Measurements from ENCODE around the gene PRRT3.
"Not testable (repeated sequence)": the region's sequence is repeated elsewhere in the genome, so short reads cannot be mapped to it uniquely, and the experiment has no call there.

The PRRT3 gene

GRCh38 chr3:9902372-9903237 is 49.6 kb downstream of the PRRT3 start, which contains the start of gene IL17RE:
TSS of gene IL17RE (plus strand) at chr3:9902848. CDS start at chr3:9902933, 85 bp downstream.
- no peak within 1 kb of the TSS for H3K4me3 ChIP-seq (ENCODE audit: low read length)
- no peak within 1 kb of the TSS for H3K27ac ChIP-seq (ENCODE audit: low read depth, low read length)
- H2BK5ac ChIP-seq (ENCODE audit: low read length), result no peak within 1 kb of the TSS
- H4K8ac ChIP-seq (ENCODE audit: low read depth, low read length), result no peak within 1 kb of the TSS
- H3K4me1 ChIP-seq (ENCODE audit: control insufficient read depth, low read depth, low read length), result peaks cover 7% of the 10 kb centered on the region
- H3K9ac ChIP-seq (ENCODE audit: low read length), result peak within 1 kb of the TSS; percentile 37
- H3K18ac ChIP-seq (ENCODE audit: low read length), result no peak within 1 kb of the TSS
- H2BK15ac ChIP-seq (replicated peaks; ENCODE audit: low read depth), result no peak within 1 kb of the TSS
- H3K36me3 ChIP-seq (ENCODE audit: control insufficient read depth, insufficient read depth, low read length), result no peaks in the 10 kb centered on the region
- H3K4ac ChIP-seq (ENCODE audit: low read depth, low read length), result no peak within 1 kb of the TSS
- H3K79me2 ChIP-seq (ENCODE audit: control insufficient read depth, insufficient read depth, low read length), result no peaks in the 10 kb centered on the region
- H3K27me3 ChIP-seq (ENCODE audit: insufficient read depth, low read length, poor library complexity), result no peaks in the 10 kb centered on the region
- H3K23ac ChIP-seq (ENCODE audit: low read length), result no peak within 1 kb of the TSS
- no peaks in the 10 kb centered on the region for H3K79me1 ChIP-seq (ENCODE audit: low read length)
- H3K4me2 ChIP-seq (ENCODE audit: low read length), result no peak within 1 kb of the TSS
- no CpG with 5 or more reads among the region's 13 CpGs for WGBS (ENCODE audit: extremely low coverage, insufficient coverage, low lambda C conversion rate)
- H2BK120ac ChIP-seq (ENCODE audit: low read depth, low read length), result no peak within 1 kb of the TSS
- H2AK5ac ChIP-seq (ENCODE audit: low read length), result no peak within 1 kb of the TSS
- no peak within 1 kb of the TSS for H4K5ac ChIP-seq (ENCODE audit: low read length)
- DNase-seq, result no peak
- peak within 1 kb of the TSS; percentile 51 for H3K56ac ChIP-seq (ENCODE audit: low read length)

GRCh38 chr3:9901967-9902366 is 50.2 kb downstream of the PRRT3 start:
- Histone ChIP-seq H3K23ac (ENCODE audit: low read length) (no peak overlapping the region), H3K4me1 (ENCODE audit: control insufficient read depth, low read depth, low read length) (peaks cover 7% of the 10 kb centered on the region), H3K79me1 (ENCODE audit: low read length) (no peaks in the 10 kb centered on the region), H3K9ac (ENCODE audit: low read length) (no peak overlapping the region), H3K4me3 (ENCODE audit: low read length) (no peak overlapping the region), H4K8ac (ENCODE audit: low read depth, low read length) (no peak overlapping the region), H3K36me3 (ENCODE audit: control insufficient read depth, insufficient read depth, low read length) (no peaks in the 10 kb centered on the region), H2BK15ac (replicated peaks; ENCODE audit: low read depth) (no peak overlapping the region), H3K4ac (ENCODE audit: low read depth, low read length) (no peak overlapping the region), H3K4me2 (ENCODE audit: low read length) (no peak overlapping the region), H2BK5ac (ENCODE audit: low read length) (no peak overlapping the region), H2AK5ac (ENCODE audit: low read length) (no peak overlapping the region), H3K56ac (ENCODE audit: low read length) (peak overlapping the region; percentile 51), H3K18ac (ENCODE audit: low read length) (no peak overlapping the region), H3K79me2 (ENCODE audit: control insufficient read depth, insufficient read depth, low read length) (no peaks in the 10 kb centered on the region), H3K27ac (ENCODE audit: low read depth, low read length) (no peak overlapping the region), H2BK120ac (ENCODE audit: low read depth, low read length) (no peak overlapping the region), H4K5ac (ENCODE audit: low read length) (no peak overlapping the region), H3K27me3 (ENCODE audit: insufficient read depth, low read length, poor library complexity) (no peaks in the 10 kb centered on the region)
- WGBS (ENCODE audit: extremely low coverage, insufficient coverage, low lambda C conversion rate), result no CpG with 5 or more reads among the region's 5 CpGs
- DNase-seq, result no peak

GRCh38 chr3:9900965-9901415 is 51.2 kb downstream of the PRRT3 start:
- not testable (repeated sequence) for H3K27me3 ChIP-seq (ENCODE audit: insufficient read depth, low read length, poor library complexity); H3K27ac ChIP-seq (ENCODE audit: low read depth, low read length); H3K18ac ChIP-seq (ENCODE audit: low read length); H3K4me3 ChIP-seq (ENCODE audit: low read length); H2BK15ac ChIP-seq (replicated peaks; ENCODE audit: low read depth); H4K5ac ChIP-seq (ENCODE audit: low read length); H3K56ac ChIP-seq (ENCODE audit: low read length); DNase-seq; H3K4ac ChIP-seq (ENCODE audit: low read depth, low read length); H2BK5ac ChIP-seq (ENCODE audit: low read length); H2BK120ac ChIP-seq (ENCODE audit: low read depth, low read length); H3K4me2 ChIP-seq (ENCODE audit: low read length); H2AK5ac ChIP-seq (ENCODE audit: low read length); H3K79me1 ChIP-seq (ENCODE audit: low read length); H3K23ac ChIP-seq (ENCODE audit: low read length); H3K9ac ChIP-seq (ENCODE audit: low read length); H4K8ac ChIP-seq (ENCODE audit: low read depth, low read length); H3K36me3 ChIP-seq (ENCODE audit: control insufficient read depth, insufficient read depth, low read length); H3K4me1 ChIP-seq (ENCODE audit: control insufficient read depth, low read depth, low read length); H3K79me2 ChIP-seq (ENCODE audit: control insufficient read depth, insufficient read depth, low read length)
- no CpG with 5 or more reads among the region's 6 CpGs for WGBS (ENCODE audit: extremely low coverage, insufficient coverage, low lambda C conversion rate)

GRCh38 chr3:9899289-9899791 is 52.9 kb downstream of the PRRT3 start:
- no peaks in the 10 kb centered on the region for H3K79me1 ChIP-seq (ENCODE audit: low read length)
- H3K4me1 ChIP-seq (ENCODE audit: control insufficient read depth, low read depth, low read length), result peaks cover 7% of the 10 kb centered on the region
- WGBS (ENCODE audit: extremely low coverage, insufficient coverage, low lambda C conversion rate), result 100% methylated on average over 1 of the region's 3 CpGs
- no peak overlapping the region for H2AK5ac ChIP-seq (ENCODE audit: low read length)
- no peak overlapping the region for H2BK120ac ChIP-seq (ENCODE audit: low read depth, low read length)
- H3K36me3 ChIP-seq (ENCODE audit: control insufficient read depth, insufficient read depth, low read length), result no peaks in the 10 kb centered on the region
- no peak overlapping the region for H3K56ac ChIP-seq (ENCODE audit: low read length)
- no peak overlapping the region for H3K27ac ChIP-seq (ENCODE audit: low read depth, low read length)
- no peak overlapping the region for H2BK15ac ChIP-seq (replicated peaks; ENCODE audit: low read depth)
- H3K18ac ChIP-seq (ENCODE audit: low read length), result no peak overlapping the region
- H3K4me3 ChIP-seq (ENCODE audit: low read length), result no peak overlapping the region
- H3K4ac ChIP-seq (ENCODE audit: low read depth, low read length), result no peak overlapping the region
- no peak overlapping the region for H3K23ac ChIP-seq (ENCODE audit: low read length)
- no peak overlapping the region for H3K9ac ChIP-seq (ENCODE audit: low read length)
- H3K4me2 ChIP-seq (ENCODE audit: low read length), result no peak overlapping the region
- DNase-seq, result no peak
- H3K27me3 ChIP-seq (ENCODE audit: insufficient read depth, low read length, poor library complexity), result no peaks in the 10 kb centered on the region
- H4K8ac ChIP-seq (ENCODE audit: low read depth, low read length), result no peak overlapping the region
- H3K79me2 ChIP-seq (ENCODE audit: control insufficient read depth, insufficient read depth, low read length), result no peaks in the 10 kb centered on the region
- no peak overlapping the region for H2BK5ac ChIP-seq (ENCODE audit: low read length)
- H4K5ac ChIP-seq (ENCODE audit: low read length), result no peak overlapping the region

- Histone ChIP-seq H2BK120ac (ENCODE audit: low read depth, low read length) (no peak overlapping the region), H3K4ac (ENCODE audit: low read depth, low read length) (no peak overlapping the region), H4K5ac (ENCODE audit: low read length) (no peak overlapping the region), H2BK5ac (ENCODE audit: low read length) (no peak overlapping the region), H3K27me3 (ENCODE audit: insufficient read depth, low read length, poor library complexity) (no peaks in the 10 kb centered on the region), H3K79me2 (ENCODE audit: control insufficient read depth, insufficient read depth, low read length) (no peaks in the 10 kb centered on the region), H3K4me2 (ENCODE audit: low read length) (no peak overlapping the region), H2BK15ac (replicated peaks; ENCODE audit: low read depth) (no peak overlapping the region), H3K23ac (ENCODE audit: low read length) (no peak overlapping the region), H3K56ac (ENCODE audit: low read length) (no peak overlapping the region), H3K79me1 (ENCODE audit: low read length) (no peaks in the 10 kb centered on the region), H3K27ac (ENCODE audit: low read depth, low read length) (no peak overlapping the region), H2AK5ac (ENCODE audit: low read length) (no peak overlapping the region), H4K8ac (ENCODE audit: low read depth, low read length) (no peak overlapping the region), H3K18ac (ENCODE audit: low read length) (no peak overlapping the region), H3K9ac (ENCODE audit: low read length) (no peak overlapping the region), H3K4me1 (ENCODE audit: control insufficient read depth, low read depth, low read length) (peaks cover 7% of the 10 kb centered on the region), H3K36me3 (ENCODE audit: control insufficient read depth, insufficient read depth, low read length) (no peaks in the 10 kb centered on the region), H3K4me3 (ENCODE audit: low read length) (no peak overlapping the region)
- DNase-seq, result no peak
- no CpG with 5 or more reads among the region's 8 CpGs for WGBS (ENCODE audit: extremely low coverage, insufficient coverage, low lambda C conversion rate)
These were observed 53.6 kb downstream of the PRRT3 start for GRCh38 chr3:9898467-9899241.
